Activated T-cell treated with anti-CD3 and anti-CD28 coated beads, Interleukin-2, amount 50 U/mL, for 1 hour (primary cell): Measurements from ENCODE around the gene BLTP3A.
"Not testable (repeated sequence)": the region's sequence is repeated elsewhere in the genome, so short reads cannot be mapped to it uniquely, and the experiment has no call there.

ENCODE experiments used
- DNase-seq: peaks from one replicate; pipeline ENCODE4 v3.0.0-alpha.2; 2020

Gene BLTP3A

GRCh38 chr6:34791164-34791700, 651 bp upstream of the BLTP3A start:
- DNase-seq = peak; percentile 58

DNA sequence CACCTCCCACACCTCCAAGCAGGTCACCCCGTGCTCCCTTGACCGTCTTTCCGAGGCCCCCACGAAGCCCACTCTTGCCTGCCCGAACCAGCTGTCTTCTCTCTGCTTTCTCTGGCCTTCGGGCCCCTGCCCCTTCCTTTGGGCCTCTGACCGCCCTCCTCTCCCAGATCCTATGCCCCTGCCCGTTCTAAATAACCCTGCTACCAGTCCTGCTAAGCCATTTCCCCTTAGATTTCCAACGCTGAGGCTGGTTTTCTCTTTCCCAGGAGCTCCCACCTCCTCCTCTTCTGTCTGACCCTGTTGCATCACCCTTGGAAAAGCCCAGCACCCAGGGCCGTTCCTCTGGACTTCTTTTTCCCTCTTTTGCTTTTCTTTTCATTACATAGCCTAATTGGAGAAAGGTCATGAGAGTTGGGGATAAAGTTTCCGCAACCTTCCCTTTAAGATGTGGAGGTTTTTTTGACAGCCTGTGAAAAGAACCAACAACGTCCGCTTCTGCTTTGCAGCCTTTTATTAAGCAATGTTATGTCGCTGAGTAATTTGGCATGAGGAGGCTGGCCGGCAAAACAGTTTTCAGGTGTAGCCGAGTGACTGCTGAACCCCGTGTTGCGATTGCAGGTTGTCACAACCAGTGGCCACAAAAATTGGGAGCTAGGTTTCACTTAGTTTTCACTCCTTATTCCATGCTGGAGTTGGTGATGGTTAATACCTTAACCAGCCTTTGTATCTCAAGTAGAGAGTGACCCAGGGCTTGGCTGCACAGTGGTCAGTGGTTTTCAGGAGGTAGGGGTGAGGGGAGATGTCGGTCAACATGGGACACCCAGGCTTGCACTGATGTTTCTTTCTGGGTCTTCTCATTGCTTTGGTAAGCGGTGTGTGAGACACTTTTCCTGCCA, 970 bp downstream of the BLTP3A start:
- DNase-seq = no peak

DNA sequence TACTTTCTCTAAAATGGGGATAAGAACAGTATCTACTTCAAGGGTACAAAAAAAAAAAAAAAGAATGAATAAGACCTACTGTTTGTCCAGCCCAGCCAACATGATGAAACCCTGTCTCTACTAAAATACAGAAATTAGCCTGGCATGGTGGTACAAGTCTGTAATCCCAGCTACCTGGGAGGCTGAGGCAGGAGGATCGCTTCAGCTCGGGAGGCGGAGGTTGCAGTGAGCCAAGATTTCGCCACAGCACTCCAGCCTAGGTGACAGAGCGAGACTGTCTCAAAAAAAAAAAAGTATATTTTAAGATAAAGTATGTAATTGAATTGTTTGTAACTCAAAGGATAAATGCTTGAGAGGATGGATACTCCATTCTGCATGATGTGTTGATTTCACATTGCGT, 2.0 kb downstream of the BLTP3A start:
- no peak for DNase-seq

DNA sequence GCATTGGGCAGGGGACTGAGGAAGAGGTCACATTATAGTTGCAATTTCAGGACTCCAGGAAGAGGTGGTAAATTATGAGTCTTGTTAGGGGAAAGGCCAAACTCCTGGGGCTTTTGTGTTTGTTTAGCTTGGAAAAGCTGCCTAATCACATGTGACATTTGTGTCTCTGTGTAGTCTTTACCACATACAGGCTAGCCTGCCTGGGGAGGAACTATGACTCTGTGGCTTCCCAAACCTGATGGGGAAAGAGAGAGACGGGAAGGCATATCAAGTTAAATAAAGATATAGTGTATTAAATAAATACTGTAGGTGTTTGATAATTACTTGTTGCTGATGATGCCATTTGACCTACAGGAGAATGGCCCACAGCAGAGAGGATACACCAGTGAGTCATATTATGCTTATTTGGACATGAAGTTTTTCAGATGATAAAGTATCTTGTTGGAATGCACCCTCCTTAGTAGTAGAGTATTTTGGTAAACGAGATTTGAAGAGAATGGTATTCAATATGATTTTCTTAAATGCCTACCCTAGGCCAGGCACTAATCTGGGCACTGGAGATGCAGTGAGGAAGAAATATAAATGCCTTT, 4.0 kb downstream of the BLTP3A start:
- no peak for DNase-seq

GRCh38 chr6:34798057-34798456, 6.2 kb downstream of the BLTP3A start:
- DNase-seq = no peak

GRCh38 chr6:34799547-34799946, 7.7 kb downstream of the BLTP3A start:
- no peak for DNase-seq

DNA sequence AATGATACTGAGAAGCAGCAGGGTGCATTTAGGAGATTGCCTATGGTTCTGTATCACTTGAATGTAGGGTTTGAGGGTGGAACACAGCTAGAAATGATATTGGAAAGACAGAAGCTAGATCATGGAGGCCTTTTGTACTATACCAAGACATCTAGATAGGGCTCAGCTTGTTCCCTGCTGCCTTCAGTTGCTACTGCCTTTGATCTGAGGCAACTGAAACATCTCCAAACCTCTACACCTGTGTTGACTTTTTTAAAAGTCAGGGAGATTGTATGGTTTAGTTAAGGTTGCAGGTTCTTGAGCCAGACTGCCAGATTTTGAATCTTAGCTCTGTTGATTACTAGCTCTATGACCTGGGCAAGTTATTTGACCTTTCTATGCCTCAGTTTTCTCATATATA, 12.7 kb downstream of the BLTP3A start:
- DNase-seq = no peak

- not testable (repeated sequence) for DNase-seq
These were observed 13.2 kb downstream of the BLTP3A start for GRCh38 chr6:34805074-34805473.

- no peak for DNase-seq
These were observed 15.0 kb downstream of the BLTP3A start for GRCh38 chr6:34806738-34807453.

GRCh38 chr6:34808473-34808872, 16.6 kb downstream of the BLTP3A start:
- DNase-seq = not testable (repeated sequence)

DNA sequence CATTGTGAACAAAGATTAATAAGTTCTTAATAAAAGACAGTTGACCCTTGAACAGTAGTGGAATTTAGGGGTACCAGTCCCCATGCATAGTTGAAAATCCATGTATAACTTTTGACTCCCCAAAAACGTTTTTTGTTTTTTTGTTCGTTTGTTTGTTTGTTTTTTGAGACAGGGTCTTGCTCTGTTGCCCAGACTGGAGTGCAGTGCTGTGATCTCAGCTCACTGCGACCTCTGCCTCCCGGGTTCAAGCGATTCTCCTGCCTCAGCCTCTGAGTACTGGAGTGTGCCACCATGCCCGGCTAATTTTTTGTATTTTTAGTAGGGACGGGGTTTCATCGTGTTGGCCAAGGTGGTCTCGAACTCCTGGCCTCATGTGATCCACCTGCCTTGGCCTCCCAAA, 17.5 kb downstream of the BLTP3A start:
- DNase-seq = not testable (repeated sequence)

DNA sequence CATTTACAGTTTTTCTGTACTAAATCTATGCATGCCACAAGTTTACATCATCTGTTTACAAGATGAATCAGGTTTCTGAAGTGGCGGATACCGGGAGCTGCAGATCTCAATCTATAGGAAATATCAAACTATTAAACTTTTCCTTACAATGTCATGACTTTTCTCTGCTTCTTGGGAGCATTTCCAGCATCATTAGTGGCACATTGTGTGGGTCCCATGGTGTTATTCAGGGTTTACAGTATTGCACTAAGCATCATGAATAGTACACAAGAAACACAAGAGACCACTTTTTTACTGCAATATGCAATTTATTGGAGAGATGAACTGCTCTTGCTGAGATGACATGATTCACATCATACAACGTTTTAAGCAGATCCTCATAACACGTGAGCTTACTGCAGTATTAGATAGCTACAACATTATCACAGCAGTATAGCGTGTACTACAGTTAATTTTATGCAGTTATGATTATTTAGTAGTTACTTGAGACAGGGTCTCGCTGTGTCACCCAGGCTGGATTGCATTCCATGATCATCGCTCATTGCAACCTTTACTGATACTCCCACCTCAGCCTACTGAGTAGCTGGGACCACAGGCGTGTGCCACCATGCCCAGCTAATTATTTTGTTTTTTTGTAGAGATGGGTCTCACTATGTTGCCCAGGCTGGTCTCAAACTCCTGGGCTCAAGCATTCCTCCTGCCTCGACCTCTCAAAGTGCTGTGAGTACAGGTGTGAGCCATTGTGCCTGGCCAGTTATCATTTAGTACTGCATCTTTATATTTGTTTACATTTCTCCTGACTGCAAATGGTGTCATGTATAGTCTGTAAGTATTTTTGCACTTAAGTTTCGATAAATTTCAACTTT, 18.4 kb downstream of the BLTP3A start:
- no peak for DNase-seq

DNA sequence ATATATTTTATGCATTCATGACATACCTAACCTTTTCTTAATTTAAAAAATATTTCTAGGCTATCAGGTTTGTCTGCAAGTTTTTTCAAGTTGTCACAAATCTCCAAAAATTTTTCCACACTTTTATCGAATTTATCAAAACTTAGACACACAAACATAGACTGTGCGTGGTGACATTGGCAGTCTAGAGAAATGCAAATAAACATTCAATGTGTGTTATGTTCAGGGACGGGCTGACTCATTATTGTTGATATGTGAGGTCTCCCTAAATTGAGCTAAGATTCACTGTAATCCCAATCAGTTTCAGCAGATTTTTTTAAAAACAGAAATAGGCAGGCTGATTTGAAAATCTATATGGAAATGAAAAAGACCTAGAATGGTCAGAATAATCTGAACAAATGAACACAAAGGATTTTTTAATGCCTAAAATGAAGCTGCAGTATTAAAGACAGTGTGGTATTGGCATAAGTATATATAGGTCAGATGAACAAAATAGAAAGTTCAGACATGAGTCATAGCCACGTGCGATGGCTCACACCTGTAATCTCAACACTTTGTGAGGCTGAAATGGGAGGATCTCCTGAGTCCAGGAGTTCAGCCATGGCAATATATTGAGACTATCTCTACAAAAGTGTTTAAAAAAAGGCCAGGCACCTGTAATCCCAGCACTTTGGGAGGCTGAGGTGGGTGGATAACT, 19.2 kb downstream of the BLTP3A start:
- no peak for DNase-seq

GRCh38 chr6:34813028-34813713, 21.3 kb downstream of the BLTP3A start:
- no peak for DNase-seq

GRCh38 chr6:34816635-34817301, 24.9 kb downstream of the BLTP3A start:
- no peak for DNase-seq

GRCh38 chr6:34817446-34817845, 25.6 kb downstream of the BLTP3A start:
- DNase-seq = no peak

DNA sequence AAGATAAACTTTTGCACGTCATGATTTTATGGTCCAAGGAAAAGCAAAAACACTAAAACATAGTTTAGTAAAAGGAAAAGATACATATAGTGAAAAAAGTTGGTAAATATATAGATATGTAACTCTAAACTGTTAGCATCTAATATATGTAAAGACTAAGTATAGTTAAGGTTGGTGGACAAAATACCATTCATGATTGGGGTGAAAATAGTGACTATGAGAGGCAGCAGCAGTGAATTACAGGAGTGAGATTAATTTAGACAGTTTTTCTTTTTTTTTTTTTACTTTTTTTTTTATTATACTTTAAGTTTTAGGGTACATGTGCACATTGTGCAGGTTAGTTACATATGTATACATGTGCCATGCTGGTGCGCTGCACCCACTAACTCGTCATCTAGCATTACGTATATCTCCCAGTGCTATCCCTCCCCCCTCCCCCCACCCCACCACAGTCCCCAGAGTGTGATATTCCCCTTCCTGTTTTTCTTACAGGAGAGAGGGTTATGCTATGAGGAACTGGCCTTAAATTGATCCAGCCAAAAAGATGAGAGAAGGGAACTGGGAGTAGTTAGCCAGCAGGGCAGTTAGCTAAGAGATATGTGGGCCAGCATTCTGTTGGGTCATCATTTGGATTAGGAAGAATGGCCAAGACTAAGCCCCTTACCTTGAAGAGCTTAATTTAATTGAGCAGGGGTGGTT, 27.1 kb downstream of the BLTP3A start:
- DNase-seq = not testable (repeated sequence)

DNA sequence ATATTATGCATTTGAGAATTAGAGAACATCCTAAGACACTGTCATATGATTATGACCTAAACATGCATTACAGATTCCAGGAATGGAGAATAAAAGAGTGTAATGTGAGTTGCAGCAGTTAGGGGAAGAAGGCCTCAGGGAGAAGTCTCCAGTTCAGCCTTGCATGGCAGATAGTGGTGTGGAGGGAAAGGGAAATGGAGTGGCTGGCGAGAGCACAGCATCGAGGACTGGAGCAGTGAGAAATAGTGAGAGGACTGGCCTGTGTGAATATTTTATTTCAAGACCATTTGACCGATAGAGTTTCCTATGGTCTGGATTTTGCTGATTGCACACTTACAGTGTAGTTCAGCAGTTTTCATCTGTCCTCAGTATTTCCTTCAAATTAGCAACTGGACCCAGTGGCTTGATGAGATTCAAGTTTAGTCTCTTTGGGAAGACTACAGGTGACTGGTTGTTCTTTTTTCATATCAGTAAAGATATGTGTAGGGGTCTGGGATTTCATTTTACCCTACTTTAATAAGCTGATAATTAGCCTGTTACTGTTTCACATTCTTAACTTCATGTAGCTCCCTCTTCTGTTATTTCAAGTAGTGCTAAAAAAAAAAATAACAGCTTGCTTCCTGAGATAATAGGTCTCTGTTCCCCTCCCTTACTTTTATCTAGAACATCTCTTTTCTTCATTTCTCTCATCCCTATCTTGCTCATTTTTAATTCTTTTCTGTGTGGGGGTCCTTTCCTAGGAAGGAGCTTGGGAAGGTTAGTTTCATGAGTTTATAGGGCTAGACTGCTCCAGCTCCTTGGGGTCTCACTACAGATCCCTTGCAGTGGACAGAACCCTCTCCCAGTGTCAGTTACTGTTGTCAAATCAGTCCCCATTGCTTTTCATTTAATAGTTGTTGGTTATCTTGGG, 27.9 kb downstream of the BLTP3A start:
- DNase-seq = no peak

- DNase-seq = no peak
These were observed 37.3 kb downstream of the BLTP3A start for GRCh38 chr6:34829137-34829536.
